Cardiac muscle cell (in vitro differentiated cells and primary cell): Measurements from ENCODE around the gene CCNYL1. TPM values are rescaled to one million over a fixed set of nuclear protein-coding genes. Genes with fewer than 3 reads are reported as not detected.

Source experiments
- DNase-seq, 2 donors: peaks; one replicate each; pipeline versions ENCODE4 v3.0.0 to v3.0.0-alpha.2; 2010 to 2017; ENCODE audit warnings: low read depth in 1 of 2, low spot score in 1 of 2
- H3K27ac ChIP-seq: fragments of 200-600 bp; sonication (generic); 2 replicates; pipeline ENCODE4 v1.5.1; 2016
- H3K27me3 ChIP-seq: fragments of 200-600 bp; sonication (generic); 2 replicates; pipeline ENCODE4 v1.6.0; 2016; ENCODE audit warnings: control low read depth
- H3K36me3 ChIP-seq: fragments of 200-600 bp; sonication (generic); 2 replicates; pipeline ENCODE4 v1.5.1; 2016; ENCODE audit warnings: control low read depth
- H3K4me1 ChIP-seq: fragments of 200-600 bp; sonication (generic); 2 replicates; pipeline ENCODE4 v1.8.1; 2017; ENCODE audit warnings: low read depth, mild to moderate bottlenecking, mixed run types
- H3K4me3 ChIP-seq: fragments of 200-600 bp; sonication (generic); 2 replicates; pipeline ENCODE4 v1.5.1; 2016; ENCODE audit warnings: mild to moderate bottlenecking
- H3K9me3 ChIP-seq: fragments of 200-600 bp; sonication (generic); 2 replicates; pipeline ENCODE4 v1.5.1; 2017; ENCODE audit warnings: low read depth, mild to moderate bottlenecking, control low read depth
- polyA plus RNA-seq: library from polyadenylated mRNA; unstranded; fragments of >200 nt; fragmentation: Nextera tagmentation; extraction: Ambion mirVana; gene quantifications from 2 replicates; pipeline ENCODE4 v1.2.1, GENCODE V29; 2016
- total RNA-seq: library from RNA; depleted of rRNA; stranded (reverse); fragments of >200 nt; gene quantifications from 2 replicates; pipeline ENCODE4 v1.2.3, GENCODE V29; 2016
- TF ChIP-seq, protein P1 (sequence below): IDR thresholded peaks from 2 replicates; pipeline ENCODE4 v1.5.1; 2012; ENCODE audit warnings: low read depth, mild to moderate bottlenecking, low read length

CCNYL1 gene
- total and polyA plus RNA-seq, 2 experiments from 2014 or later = 6.8 to 7.4 TPM

DNA sequence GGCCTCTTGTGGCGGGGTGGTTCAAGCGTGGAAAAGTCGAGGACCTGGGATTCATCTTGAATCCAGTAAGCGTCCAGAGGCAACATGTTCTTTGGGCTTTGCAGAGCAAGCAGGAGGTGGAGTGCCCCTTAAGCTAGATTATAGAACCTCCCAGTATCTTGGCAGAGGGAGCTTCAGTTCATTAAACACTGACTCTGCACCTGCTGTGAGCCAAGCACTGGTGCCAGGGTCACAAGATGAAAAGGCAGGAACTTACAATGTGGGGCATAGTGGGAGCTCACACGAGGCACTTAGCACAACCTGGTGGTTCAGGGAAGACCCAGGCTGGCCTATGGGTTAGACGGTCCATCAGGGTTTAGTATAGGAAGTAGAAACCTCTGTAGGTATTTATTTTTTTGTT is 65.7 kb downstream of the CCNYL1 start:
- TF ChIP-seq, protein P1, sequence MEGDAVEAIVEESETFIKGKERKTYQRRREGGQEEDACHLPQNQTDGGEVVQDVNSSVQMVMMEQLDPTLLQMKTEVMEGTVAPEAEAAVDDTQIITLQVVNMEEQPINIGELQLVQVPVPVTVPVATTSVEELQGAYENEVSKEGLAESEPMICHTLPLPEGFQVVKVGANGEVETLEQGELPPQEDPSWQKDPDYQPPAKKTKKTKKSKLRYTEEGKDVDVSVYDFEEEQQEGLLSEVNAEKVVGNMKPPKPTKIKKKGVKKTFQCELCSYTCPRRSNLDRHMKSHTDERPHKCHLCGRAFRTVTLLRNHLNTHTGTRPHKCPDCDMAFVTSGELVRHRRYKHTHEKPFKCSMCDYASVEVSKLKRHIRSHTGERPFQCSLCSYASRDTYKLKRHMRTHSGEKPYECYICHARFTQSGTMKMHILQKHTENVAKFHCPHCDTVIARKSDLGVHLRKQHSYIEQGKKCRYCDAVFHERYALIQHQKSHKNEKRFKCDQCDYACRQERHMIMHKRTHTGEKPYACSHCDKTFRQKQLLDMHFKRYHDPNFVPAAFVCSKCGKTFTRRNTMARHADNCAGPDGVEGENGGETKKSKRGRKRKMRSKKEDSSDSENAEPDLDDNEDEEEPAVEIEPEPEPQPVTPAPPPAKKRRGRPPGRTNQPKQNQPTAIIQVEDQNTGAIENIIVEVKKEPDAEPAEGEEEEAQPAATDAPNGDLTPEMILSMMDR = no peak
- no peak overlapping the region for H3K4me3 ChIP-seq
- H3K27ac ChIP-seq = no peak overlapping the region
- H3K4me1 ChIP-seq = no peaks in the 10 kb centered on the region
- no peaks in the 10 kb centered on the region for H3K9me3 ChIP-seq
- no peaks in the 10 kb centered on the region for H3K27me3 ChIP-seq
- DNase-seq = no peak
- no peaks in the 10 kb centered on the region for H3K36me3 ChIP-seq

DNA sequence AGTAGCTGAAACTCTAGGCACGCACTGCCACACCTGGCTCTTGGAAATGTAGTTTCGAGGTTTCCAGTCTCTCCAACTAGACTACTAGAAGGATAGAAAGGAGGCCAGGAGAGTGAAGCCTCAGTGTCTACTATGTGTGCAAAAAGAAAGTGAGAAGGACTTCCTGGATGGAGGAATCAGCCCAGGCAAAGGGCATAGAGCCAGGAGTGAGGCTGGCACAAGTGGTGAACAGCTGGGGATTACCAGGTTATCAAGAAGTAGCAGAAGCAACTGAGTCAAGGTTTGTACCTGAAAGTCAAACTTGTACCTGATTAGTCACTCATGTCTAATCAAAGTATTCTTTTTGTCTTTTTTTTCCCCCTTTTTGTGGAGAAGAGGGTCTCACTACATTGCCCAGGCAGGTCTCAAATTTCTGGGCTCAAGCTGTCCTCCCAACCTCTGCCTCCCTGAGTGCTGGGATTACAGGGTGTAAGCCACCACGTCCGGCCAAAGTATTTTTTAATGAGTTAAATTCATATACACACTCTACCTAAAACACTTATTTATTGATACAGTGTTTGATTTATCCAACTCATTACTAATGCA is 67.0 kb downstream of the CCNYL1 start:
- TF ChIP-seq, protein P1 = no peak
- no peak for DNase-seq
- H3K27ac ChIP-seq = no peak overlapping the region

DNA sequence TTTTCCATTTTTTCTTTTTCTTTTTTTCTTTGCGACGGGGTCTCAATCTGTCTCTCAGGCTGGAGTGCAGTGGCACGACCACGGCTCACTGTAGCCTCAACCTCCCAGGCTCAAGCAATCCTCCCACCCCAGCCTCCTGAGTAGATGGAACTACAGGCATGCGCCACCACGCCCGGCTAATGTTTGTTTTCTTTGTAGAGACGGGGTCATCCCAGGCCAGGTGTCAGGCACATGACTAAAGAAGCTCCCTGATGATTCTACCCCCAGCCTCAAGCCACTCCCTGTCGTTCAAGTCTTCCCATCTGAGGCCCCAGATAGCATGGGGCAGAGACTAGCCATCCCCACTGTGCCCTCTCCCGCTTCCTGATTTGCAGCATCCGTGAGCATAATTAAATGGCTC is 68.1 kb downstream of the CCNYL1 start:
- H3K36me3 ChIP-seq = no peaks in the 10 kb centered on the region
- no peaks in the 10 kb centered on the region for H3K27me3 ChIP-seq
- H3K27ac ChIP-seq = no peak overlapping the region
- H3K9me3 ChIP-seq = no peaks in the 10 kb centered on the region
- DNase-seq = no peak
- H3K4me1 ChIP-seq = no peaks in the 10 kb centered on the region
- no peak overlapping the region for H3K4me3 ChIP-seq
- TF ChIP-seq, protein P1 = no peak

More for the DNA sequence above, 67.0 kb downstream of the CCNYL1 start:
- Histone ChIP-seq H3K4me1 (no peaks in the 10 kb centered on the region), H3K36me3 (no peaks in the 10 kb centered on the region), H3K4me3 (no peak overlapping the region), H3K9me3 (no peaks in the 10 kb centered on the region), H3K27me3 (no peaks in the 10 kb centered on the region)

DNA sequence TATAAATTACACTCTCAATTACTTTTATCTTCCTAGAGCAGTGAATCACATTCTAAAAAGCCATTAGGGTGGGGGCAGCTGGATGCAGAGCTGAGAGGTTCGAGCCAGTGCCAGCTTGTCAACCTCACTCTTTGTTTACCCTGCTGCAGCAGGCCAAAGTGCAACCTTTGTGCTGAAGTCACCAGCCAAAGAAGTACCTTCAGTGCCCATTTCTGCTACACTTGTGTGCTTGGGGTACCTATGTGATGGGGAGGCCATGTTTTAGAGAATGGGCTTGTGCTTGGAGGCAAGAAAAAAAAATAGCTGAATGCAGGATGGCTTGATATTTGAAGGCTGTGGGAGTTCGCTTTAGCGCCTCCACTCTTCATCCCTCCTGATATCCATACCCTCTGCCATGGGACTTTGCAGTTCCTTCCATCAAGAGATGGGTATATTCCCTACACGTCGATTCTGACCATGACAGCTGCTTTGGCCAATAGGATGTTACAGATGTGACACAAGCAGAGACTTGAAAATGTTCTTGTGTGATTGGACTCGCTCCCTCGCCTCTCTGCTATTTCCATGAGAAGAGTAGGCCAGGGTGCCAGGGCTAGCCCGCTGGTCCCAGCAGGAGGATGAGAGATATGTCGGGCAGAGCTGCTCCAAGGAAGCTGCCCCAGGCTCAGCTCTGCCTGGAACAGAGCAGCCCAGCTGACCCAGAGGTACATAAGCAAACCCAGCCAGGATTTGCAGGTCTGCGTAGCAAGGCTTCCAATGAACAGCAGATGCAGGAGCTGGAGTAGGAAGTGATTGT is 71.0 kb downstream of the CCNYL1 start:
- no peak for DNase-seq
- Histone ChIP-seq H3K36me3 (no peaks in the 10 kb centered on the region), H3K27me3 (no peaks in the 10 kb centered on the region), H3K4me1 (no peaks in the 10 kb centered on the region), H3K27ac (no peak overlapping the region), H3K4me3 (no peak overlapping the region), H3K9me3 (no peaks in the 10 kb centered on the region)
- TF ChIP-seq, protein P1 = no peak

DNA sequence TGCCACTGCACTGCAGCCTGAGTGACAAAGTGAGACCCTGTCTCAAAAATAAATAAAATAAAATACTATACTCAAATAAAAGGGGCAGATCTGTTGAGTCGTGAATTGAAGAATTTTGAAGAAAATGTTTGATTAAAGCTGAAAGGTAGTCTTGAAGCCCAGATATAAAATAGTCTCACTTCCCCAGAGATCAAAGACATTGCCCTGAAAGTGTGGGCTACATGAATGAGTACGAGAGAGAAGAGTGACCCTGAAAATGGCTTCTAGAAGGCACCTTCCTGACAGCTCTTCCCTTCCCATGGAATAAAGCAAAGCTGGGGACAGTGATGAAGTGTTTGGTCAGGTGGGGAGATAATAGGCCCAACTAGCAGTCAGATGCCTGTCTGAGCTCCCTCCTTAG is 72.1 kb downstream of the CCNYL1 start:
- DNase-seq = no peak
- Histone ChIP-seq H3K9me3 (no peaks in the 10 kb centered on the region), H3K27ac (no peak overlapping the region), H3K4me1 (no peaks in the 10 kb centered on the region), H3K36me3 (no peaks in the 10 kb centered on the region), H3K4me3 (no peak overlapping the region), H3K27me3 (no peaks in the 10 kb centered on the region)
- TF ChIP-seq, protein P1 = no peak
